Measurements from ENCODE around the gene STK10.

DNA sequence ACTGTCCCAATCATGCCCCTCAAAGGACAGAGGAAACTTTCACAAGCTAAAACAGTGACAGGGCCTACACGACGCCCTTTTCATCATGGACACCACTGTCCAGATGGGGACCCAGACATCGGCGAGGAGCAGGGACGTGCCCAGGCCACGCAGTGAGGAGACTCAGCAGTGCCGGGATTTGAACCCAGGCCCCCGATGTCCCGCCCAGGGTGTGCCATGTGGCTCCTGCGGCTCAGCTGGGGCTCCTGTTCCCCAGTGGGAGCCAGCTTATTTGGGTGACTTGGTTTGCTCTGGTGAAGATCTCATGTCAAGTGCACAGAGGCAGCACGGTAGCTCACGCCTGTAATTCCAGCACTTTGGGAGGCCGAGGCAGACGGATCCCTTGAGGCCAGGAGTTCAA lies 82.2 kb downstream of the STK10 start:
- TF ChIP-seq, protein P1, sequence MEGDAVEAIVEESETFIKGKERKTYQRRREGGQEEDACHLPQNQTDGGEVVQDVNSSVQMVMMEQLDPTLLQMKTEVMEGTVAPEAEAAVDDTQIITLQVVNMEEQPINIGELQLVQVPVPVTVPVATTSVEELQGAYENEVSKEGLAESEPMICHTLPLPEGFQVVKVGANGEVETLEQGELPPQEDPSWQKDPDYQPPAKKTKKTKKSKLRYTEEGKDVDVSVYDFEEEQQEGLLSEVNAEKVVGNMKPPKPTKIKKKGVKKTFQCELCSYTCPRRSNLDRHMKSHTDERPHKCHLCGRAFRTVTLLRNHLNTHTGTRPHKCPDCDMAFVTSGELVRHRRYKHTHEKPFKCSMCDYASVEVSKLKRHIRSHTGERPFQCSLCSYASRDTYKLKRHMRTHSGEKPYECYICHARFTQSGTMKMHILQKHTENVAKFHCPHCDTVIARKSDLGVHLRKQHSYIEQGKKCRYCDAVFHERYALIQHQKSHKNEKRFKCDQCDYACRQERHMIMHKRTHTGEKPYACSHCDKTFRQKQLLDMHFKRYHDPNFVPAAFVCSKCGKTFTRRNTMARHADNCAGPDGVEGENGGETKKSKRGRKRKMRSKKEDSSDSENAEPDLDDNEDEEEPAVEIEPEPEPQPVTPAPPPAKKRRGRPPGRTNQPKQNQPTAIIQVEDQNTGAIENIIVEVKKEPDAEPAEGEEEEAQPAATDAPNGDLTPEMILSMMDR (IDR thresholded peaks at IDR 0.05; ENCODE audit: low read length): no peak
- TF ChIP-seq EZH2 (IDR thresholded peaks at IDR 0.05; ENCODE audit: borderline replicate concordance, low read length): no peak
